ENCODE measurements around the gene PTPRF.

- TF ChIP-seq CTCF (IDR thresholded peaks at IDR 0.05; ENCODE audit: low read depth, low read length): no peak
- no peak for TF ChIP-seq POLR2A (IDR thresholded peaks at IDR 0.05; ENCODE audit: extremely low read depth, insufficient read length)
- no peak for TF ChIP-seq MAX (IDR thresholded peaks at IDR 0.05; ENCODE audit: low read depth, low read length)
These were observed 4.7 kb upstream of the PTPRF start for GRCh38 chr1:43526002-43526401.
